ENCODE results near the gene DEFB129. TPM values are rescaled to one million over a fixed set of nuclear protein-coding genes. Genes with fewer than 3 reads are reported as not detected.

The DEFB129 gene
- total RNA-seq, 1 experiment from 2014 or later, result not detected

- Histone ChIP-seq H3K9me3 (no peaks in the 10 kb centered on the region), H3K4me3 (no peak overlapping the region), H3K36me3 (no peaks in the 10 kb centered on the region), H3K27me3 (no peaks in the 10 kb centered on the region)
- no peak for DNase-seq
Measured at GRCh38 chr20:275791-276190, 48.7 kb downstream of the DEFB129 start.

- H3K27me3 ChIP-seq, result no peaks in the 10 kb centered on the region
- no peak for DNase-seq
- no peaks in the 10 kb centered on the region for H3K9me3 ChIP-seq
- no peak overlapping the region for H3K4me3 ChIP-seq
- H3K36me3 ChIP-seq, result no peaks in the 10 kb centered on the region
Measured at GRCh38 chr20:276620-277495, 49.8 kb downstream of the DEFB129 start.

- DNase-seq, result no peak
- no peaks in the 10 kb centered on the region for H3K36me3 ChIP-seq
Measured at GRCh38 chr20:277496-277781, 50.4 kb downstream of the DEFB129 start.

GRCh38 chr20:278181-278580 is 51.1 kb downstream of the DEFB129 start:
- Histone ChIP-seq H3K4me3 (no peak overlapping the region), H3K36me3 (no peaks in the 10 kb centered on the region), H3K27me3 (no peaks in the 10 kb centered on the region), H3K9me3 (no peaks in the 10 kb centered on the region)
- DNase-seq, result no peak

More at GRCh38 chr20:277496-277781, 50.4 kb downstream of the DEFB129 start:
- Histone ChIP-seq H3K9me3 (no peaks in the 10 kb centered on the region), H3K27me3 (no peaks in the 10 kb centered on the region), H3K4me3 (no peak overlapping the region)

- Histone ChIP-seq H3K36me3 (no peaks in the 10 kb centered on the region), H3K9me3 (no peaks in the 10 kb centered on the region), H3K4me3 (no peak overlapping the region), H3K27me3 (no peaks in the 10 kb centered on the region)
- DNase-seq, result no peak
Measured at GRCh38 chr20:278607-279571, 51.8 kb downstream of the DEFB129 start.

Other genes with a start within 250 kb of the DEFB129 start
- not detected in 2 replicates for gene DEFB125, start 139.6 kb upstream of the DEFB129 start, total RNA-seq (2014; rRNA removed; shearing (Covaris generic); ENCODE audit: low replicate concordance)
- not detected in 2 replicates for gene DEFB126, start 84.7 kb upstream of the DEFB129 start, total RNA-seq (2014; rRNA removed; shearing (Covaris generic); ENCODE audit: low replicate concordance)
- not detected in 2 replicates for gene DEFB127, start 69.8 kb upstream of the DEFB129 start, total RNA-seq (2014; rRNA removed; shearing (Covaris generic); ENCODE audit: low replicate concordance)
- gene DEFB128, start 37.5 kb upstream of the DEFB129 start, total RNA-seq (2014; rRNA removed; shearing (Covaris generic); ENCODE audit: low replicate concordance), result not detected in 2 replicates
- not detected in 2 replicates for gene DEFB132, start 30.5 kb downstream of the DEFB129 start, total RNA-seq (2014; rRNA removed; shearing (Covaris generic); ENCODE audit: low replicate concordance)
- gene C20orf96, start 63.5 kb downstream of the DEFB129 start, total RNA-seq (2014; rRNA removed; shearing (Covaris generic); ENCODE audit: low replicate concordance), result 1.6 TPM in 1 of 2 replicates, not detected in the other
- 9.1 and 13.5 TPM in 2 replicates for gene ZCCHC3, start 70.3 kb downstream of the DEFB129 start, total RNA-seq (2014; rRNA removed; shearing (Covaris generic); ENCODE audit: low replicate concordance)
- 2.1 and 3.1 TPM in 2 replicates for gene SOX12, start 98.3 kb downstream of the DEFB129 start, total RNA-seq (2014; rRNA removed; shearing (Covaris generic); ENCODE audit: low replicate concordance)
- gene NRSN2, start 119.9 kb downstream of the DEFB129 start, total RNA-seq (2014; rRNA removed; shearing (Covaris generic); ENCODE audit: low replicate concordance), result 1.8 and 24.3 TPM in 2 replicates
- gene TRIB3, start 153.5 kb downstream of the DEFB129 start, total RNA-seq (2014; rRNA removed; shearing (Covaris generic); ENCODE audit: low replicate concordance), result 15.0 and 33.3 TPM in 2 replicates
- 35.7 and 68.7 TPM in 2 replicates for gene RBCK1, start 181.0 kb downstream of the DEFB129 start, total RNA-seq (2014; rRNA removed; shearing (Covaris generic); ENCODE audit: low replicate concordance)
- gene TBC1D20, start 235.3 kb downstream of the DEFB129 start, total RNA-seq (2014; rRNA removed; shearing (Covaris generic); ENCODE audit: low replicate concordance), result 10.2 and 11.6 TPM in 2 replicates